H9 (cell line): ENCODE measurements around the gene LMTK3. TPM values are rescaled to one million over a fixed set of nuclear protein-coding genes. Genes with fewer than 3 reads are reported as not detected.

Source experiments
- DNase-seq: peaks from one replicate; pipeline ENCODE4 v3.0.0-alpha.2; 2017
- H2AFZ ChIP-seq: one replicate; pipeline ENCODE4 v1.6.1; 2013; ENCODE audit warnings: mild to moderate bottlenecking, low read length, control low read depth, moderate library complexity
- H2AK5ac ChIP-seq: 2 replicates; pipeline ENCODE4 v1.6.1; 2013; ENCODE audit warnings: low read length, control low read depth, mixed read lengths; ENCODE audit not compliant: insufficient read length
- H2BK120ac ChIP-seq: one replicate; pipeline ENCODE4 v1.6.1; 2013; ENCODE audit warnings: low read depth, mild to moderate bottlenecking, low read length, control low read depth, inconsistent platforms; ENCODE audit not compliant: poor library complexity, severe bottlenecking
- H2BK12ac ChIP-seq: 2 replicates; pipeline ENCODE4 v1.6.1; 2013; ENCODE audit warnings: low read length, control low read depth, mixed read lengths, low read depth; ENCODE audit not compliant: insufficient read length
- H2BK15ac ChIP-seq: 2 replicates; pipeline ENCODE4 v1.6.1; 2013; ENCODE audit warnings: low read depth, low read length, control low read depth
- H2BK20ac ChIP-seq: one replicate; pipeline ENCODE4 v1.6.1; 2013; ENCODE audit warnings: low read depth, mild to moderate bottlenecking, low read length, control low read depth, inconsistent platforms; ENCODE audit not compliant: poor library complexity, severe bottlenecking
- H2BK5ac ChIP-seq: 2 replicates; pipeline ENCODE4 v1.6.1; 2013; ENCODE audit warnings: low read length, control low read depth, mixed read lengths; ENCODE audit not compliant: insufficient read length
- H3K14ac ChIP-seq: 2 replicates; pipeline ENCODE4 v1.6.1; 2013; ENCODE audit warnings: low read length, control low read depth; ENCODE audit not compliant: insufficient read depth
- H3K18ac ChIP-seq: 2 replicates; pipeline ENCODE4 v1.6.1; 2013; ENCODE audit warnings: low read depth, mild to moderate bottlenecking, mixed read lengths, low read length, control low read depth; ENCODE audit not compliant: insufficient read length
- H3K23ac ChIP-seq: 2 replicates; pipeline ENCODE4 v1.6.1; 2013; ENCODE audit warnings: low read length, control low read depth, mixed read lengths, low read depth; ENCODE audit not compliant: insufficient read length
- H3K23me2 ChIP-seq: 2 replicates; pipeline ENCODE4 v1.6.1; 2013; ENCODE audit warnings: low read depth, mild to moderate bottlenecking, mixed read lengths, low read length, control low read depth; ENCODE audit not compliant: insufficient read length, poor library complexity, severe bottlenecking
- H3K27ac ChIP-seq: 2 replicates; pipeline ENCODE4 v1.5.1; 2013; ENCODE audit warnings: low read length, control low read depth, mixed read lengths, low read depth; ENCODE audit not compliant: insufficient read length
- H3K27me3 ChIP-seq: 2 replicates; pipeline ENCODE4 v1.6.1; 2013; ENCODE audit warnings: low read length, control low read depth, inconsistent platforms; ENCODE audit not compliant: insufficient read depth
- H3K4ac ChIP-seq: 2 replicates; pipeline ENCODE4 v1.6.1; 2013; ENCODE audit warnings: low read depth, mild to moderate bottlenecking, control low read depth, inconsistent platforms, low read length, moderate library complexity
- H3K4me1 ChIP-seq: 2 replicates; pipeline ENCODE4 v1.6.1; 2013; ENCODE audit warnings: low read length, control low read depth, inconsistent platforms; ENCODE audit not compliant: insufficient read depth
- H3K4me2 ChIP-seq: 2 replicates; pipeline ENCODE4 v1.6.1; 2013; ENCODE audit warnings: low read length, control low read depth, mixed read lengths; ENCODE audit not compliant: insufficient read length, insufficient read depth
- H3K56ac ChIP-seq: 2 replicates; pipeline ENCODE4 v1.6.1; 2013; ENCODE audit warnings: low read depth, mild to moderate bottlenecking, mixed read lengths, low read length, control low read depth; ENCODE audit not compliant: insufficient read length
- H3K79me1 ChIP-seq: 2 replicates; pipeline ENCODE4 v1.6.1; 2013; ENCODE audit warnings: low read depth, mild to moderate bottlenecking, moderate library complexity, low read length, control low read depth, inconsistent platforms; ENCODE audit not compliant: insufficient read depth, poor library complexity, severe bottlenecking
- H3K79me2 ChIP-seq: 2 replicates; pipeline ENCODE4 v1.6.1; 2013; ENCODE audit warnings: low read length, control low read depth, inconsistent platforms; ENCODE audit not compliant: insufficient read depth
- H3K9ac ChIP-seq: 2 replicates; pipeline ENCODE4 v1.6.1; 2013; ENCODE audit warnings: low read length, control low read depth, mixed read lengths; ENCODE audit not compliant: insufficient read length; ENCODE audit errors: extremely low read depth
- H3K9me3 ChIP-seq: one replicate; pipeline ENCODE4 v1.6.1; 2013; ENCODE audit warnings: low read depth, low read length, inconsistent platforms; ENCODE audit not compliant: control insufficient read depth
- H3T11ph ChIP-seq: one replicate; pipeline ENCODE4 v1.6.1; 2013; ENCODE audit warnings: mild to moderate bottlenecking, low read length, control low read depth, inconsistent platforms
- H4K20me1 ChIP-seq: one replicate; pipeline ENCODE4 v1.6.1; 2013; ENCODE audit not compliant: control insufficient read depth, insufficient read length, insufficient read depth
- H4K5ac ChIP-seq: 2 replicates; pipeline ENCODE4 v1.6.1; 2013; ENCODE audit warnings: low read depth, mild to moderate bottlenecking, mixed read lengths, low read length, control low read depth; ENCODE audit not compliant: insufficient read length
- H4K8ac ChIP-seq: replicated peaks from 2 replicates; pipeline ENCODE4 v1.6.1; 2013; ENCODE audit warnings: low read length, control low read depth, mixed read lengths, low read depth; ENCODE audit not compliant: insufficient read length
- H4K91ac ChIP-seq: 2 replicates; pipeline ENCODE4 v1.6.1; 2013; ENCODE audit warnings: low read depth, mild to moderate bottlenecking, moderate library complexity, mixed read lengths, low read length, control low read depth; ENCODE audit not compliant: insufficient read length
- H3K27ac Mint-ChIP-seq, 3 experiments: 2 replicates in 2 of 3; 3 replicates in 1 of 3; pipeline ENCODE4 v1.8.0; 2020 to 2021; ENCODE audit warnings: mixed read lengths in 3 of 3, mild to moderate bottlenecking in 1 of 3, moderate library complexity in 1 of 3
- H3K27me3 Mint-ChIP-seq: 2 replicates; pipeline ENCODE4 v1.8.0; 2021; ENCODE audit warnings: low read depth, mild to moderate bottlenecking, moderate library complexity, mixed read lengths
- H3K36me3 Mint-ChIP-seq, 3 experiments: 2 replicates in 2 of 3; 3 replicates in 1 of 3; pipeline ENCODE4 v1.8.0; 2020 to 2021; ENCODE audit warnings: low read depth in 3 of 3, mixed read lengths in 3 of 3; ENCODE audit not compliant: insufficient read depth in 1 of 3
- H3K4me1 Mint-ChIP-seq, 2 experiments: 2 replicates each; pipeline ENCODE4 v1.8.0; 2020; ENCODE audit warnings: mixed read lengths in 2 of 2
- H3K4me3 Mint-ChIP-seq, 2 experiments: 2 replicates in 1 of 2; 3 replicates in 1 of 2; pipeline ENCODE4 v1.8.0; 2020 to 2021; ENCODE audit warnings: mild to moderate bottlenecking in 2 of 2, mixed read lengths in 2 of 2, moderate library complexity in 1 of 2
- H3K9me3 Mint-ChIP-seq, 2 experiments: 2 replicates in 1 of 2; 3 replicates in 1 of 2; pipeline ENCODE4 v1.8.0; 2020; ENCODE audit warnings: mild to moderate bottlenecking in 2 of 2, mixed read lengths in 2 of 2, moderate library complexity in 1 of 2
- WGBS: extraction: QIAGEN DNeasy Blood & Tissue Kit; methylation state at CpG from one replicate; pipeline ENCODE4 v1.1.7; 2013; ENCODE audit warnings: missing lambda C conversion rate, low lambda C conversion rate, mixed read lengths; ENCODE audit not compliant: insufficient read length; ENCODE audit errors: extremely low coverage; 5-methylcytosine and 5-hydroxymethylcytosine counted together
- total RNA-seq: library from RNA; stranded (reverse); gene quantifications from 2 replicates; pipeline ENCODE4 v1.2.1, GENCODE V29; 2021
- TF ChIP-seq, protein P1 (sequence below): fragments of 200-600 bp; sonication (generic); conservative IDR thresholded peaks from 3 replicates; pipeline ENCODE4 v1.8.0; 2021; ENCODE audit warnings: antibody characterized with exemption, mild to moderate bottlenecking

The LMTK3 gene
- total RNA-seq, 1 experiment from 2014 or later, result 14.4 TPM

DNA sequence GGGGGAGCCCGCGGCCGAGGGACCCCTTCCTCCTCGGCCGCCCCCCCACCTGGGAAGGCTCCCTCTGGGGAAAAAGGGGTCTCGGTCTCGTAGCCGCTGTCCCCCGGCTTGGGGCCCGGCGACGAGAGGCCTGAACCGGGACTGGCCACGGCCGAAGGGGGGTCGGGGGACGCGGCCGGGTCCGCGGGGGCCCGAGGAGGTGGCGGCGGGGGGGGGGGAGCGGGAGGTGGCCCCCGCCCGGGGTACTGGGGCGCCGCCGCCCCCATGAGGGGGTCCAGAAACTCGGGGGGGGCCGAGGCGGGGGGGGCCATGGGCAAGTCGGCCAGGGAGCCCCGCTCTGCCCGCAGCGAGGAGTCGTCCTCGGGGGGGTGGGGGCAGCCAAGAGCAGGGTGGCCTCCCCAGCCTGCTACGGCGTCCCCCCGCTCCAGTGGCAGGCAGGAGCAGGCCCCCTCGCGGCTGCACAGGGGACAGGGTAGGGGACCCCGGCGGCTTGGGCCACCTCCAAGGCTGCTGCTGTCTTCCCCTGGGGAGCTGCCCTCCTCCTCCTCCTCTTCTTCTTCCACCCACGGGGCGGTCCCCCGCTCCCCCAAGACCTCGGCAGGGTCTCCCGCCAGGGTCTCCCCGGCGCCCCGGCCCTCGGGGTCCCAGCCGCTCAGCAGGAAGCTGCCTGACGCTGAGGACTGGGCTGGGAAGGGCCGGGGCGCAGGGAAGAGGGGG, 12.9 kb downstream of the LMTK3 start:
- Histone ChIP-seq H3K4me1 (no peaks in the 10 kb centered on the region), H3K18ac (no peak overlapping the region), H3K79me1 (no peaks in the 10 kb centered on the region), H3K4ac (no peak overlapping the region), H2BK5ac (no peak overlapping the region), H2BK20ac (no peak overlapping the region), H4K20me1 (no peaks in the 10 kb centered on the region), H3K9me3 (no peaks in the 10 kb centered on the region), H2BK12ac (no peak overlapping the region), H4K91ac (no peak overlapping the region), H3K27ac (no peak overlapping the region), H4K5ac (no peak overlapping the region), H2AK5ac (no peak overlapping the region), H2BK15ac (no peak overlapping the region), H3K27me3 (no peaks in the 10 kb centered on the region), H3K23me2 (peaks cover 14% of the 10 kb centered on the region), H2BK120ac (no peak overlapping the region), H3K14ac (no peak overlapping the region), H3K23ac (no peak overlapping the region), H2AFZ (no peak overlapping the region), H3K79me2 (no peaks in the 10 kb centered on the region), H3K4me2 (no peak overlapping the region), H4K8ac (no peak overlapping the region), H3T11ph (no peak overlapping the region), H3K56ac (no peak overlapping the region), H3K9ac (no peak overlapping the region)
- no peaks in the 10 kb centered on the region; a peak in 2 of 5 replicates for H3K9me3 Mint-ChIP-seq
- DNase-seq, result no peak
- H3K4me1 Mint-ChIP-seq, result peaks cover 12 to 35% of the 10 kb centered on the region in 2 experiments
- TF ChIP-seq, protein P1, sequence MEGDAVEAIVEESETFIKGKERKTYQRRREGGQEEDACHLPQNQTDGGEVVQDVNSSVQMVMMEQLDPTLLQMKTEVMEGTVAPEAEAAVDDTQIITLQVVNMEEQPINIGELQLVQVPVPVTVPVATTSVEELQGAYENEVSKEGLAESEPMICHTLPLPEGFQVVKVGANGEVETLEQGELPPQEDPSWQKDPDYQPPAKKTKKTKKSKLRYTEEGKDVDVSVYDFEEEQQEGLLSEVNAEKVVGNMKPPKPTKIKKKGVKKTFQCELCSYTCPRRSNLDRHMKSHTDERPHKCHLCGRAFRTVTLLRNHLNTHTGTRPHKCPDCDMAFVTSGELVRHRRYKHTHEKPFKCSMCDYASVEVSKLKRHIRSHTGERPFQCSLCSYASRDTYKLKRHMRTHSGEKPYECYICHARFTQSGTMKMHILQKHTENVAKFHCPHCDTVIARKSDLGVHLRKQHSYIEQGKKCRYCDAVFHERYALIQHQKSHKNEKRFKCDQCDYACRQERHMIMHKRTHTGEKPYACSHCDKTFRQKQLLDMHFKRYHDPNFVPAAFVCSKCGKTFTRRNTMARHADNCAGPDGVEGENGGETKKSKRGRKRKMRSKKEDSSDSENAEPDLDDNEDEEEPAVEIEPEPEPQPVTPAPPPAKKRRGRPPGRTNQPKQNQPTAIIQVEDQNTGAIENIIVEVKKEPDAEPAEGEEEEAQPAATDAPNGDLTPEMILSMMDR, result no peak
- peaks cover 0 to 6% (median 5%) of the 10 kb centered on the region in 3 experiments; a peak in 5 of 7 replicates for H3K36me3 Mint-ChIP-seq
- peaks cover 14% of the 10 kb centered on the region for H3K27me3 Mint-ChIP-seq
- H3K4me3 Mint-ChIP-seq, result no peak overlapping the region
- no CpG with 5 or more reads among the region's 59 CpGs for whole genome bisulfite sequencing
- H3K27ac Mint-ChIP-seq, result no peak overlapping the region
